Upper lobe of left lung (tissue), 6 donors: ENCODE results near the gene ZKSCAN3. TPM values are rescaled to one million over a fixed set of nuclear protein-coding genes. Genes with fewer than 3 reads are reported as not detected.
"Not testable (repeated sequence)": the region's sequence is repeated elsewhere in the genome, so short reads cannot be mapped to it uniquely, and the experiment has no call there.

Experiments used
- ATAC-seq, 2 donors: fragments of 200-7000 bp; cut with Tn5 transposase; one replicate each; pipeline ENCODE4 v1.9.1; 2022; ENCODE audit warnings: mild to moderate bottlenecking in 2 of 2, moderate library complexity in 2 of 2; ENCODE audit not compliant: low FRiP score in 2 of 2
- DNase-seq, 2 donors: peaks; one replicate each; pipeline ENCODE4 v3.0.0-alpha.2; 2019 to 2020
- H3K27ac ChIP-seq, 4 donors: fragments of 200-600 bp; sonication (generic); one replicate each; pipeline ENCODE4 v1.5.1; 2016 to 2019
- H3K27me3 ChIP-seq, 4 donors: fragments of 200-600 bp; sonication (generic); one replicate each; pipeline ENCODE4 v1.5.1; 2017 to 2019
- H3K36me3 ChIP-seq, 4 donors: fragments of 200-600 bp; sonication (generic); one replicate each; pipeline ENCODE4 v1.5.1; 2016 to 2019
- H3K4me1 ChIP-seq, 4 donors: fragments of 200-600 bp; sonication (generic); one replicate each; pipeline ENCODE4 v1.5.1; 2018 to 2019
- H3K4me3 ChIP-seq, 4 donors: fragments of 200-600 bp; sonication (generic); one replicate each; pipeline ENCODE4 v1.5.1; 2017 to 2019; ENCODE audit warnings: mild to moderate bottlenecking in 2 of 4, moderate library complexity in 1 of 4
- H3K9me3 ChIP-seq, 4 donors: fragments of 200-600 bp; sonication (generic); one replicate each; pipeline ENCODE4 v1.5.1; 2018 to 2019
- CTCF ChIP-seq, 6 experiments: fragments of 450-650 bp in 4 of 6; fragments of 200-600 bp in 2 of 6; sonication (generic) in 2 of 6; IDR thresholded peaks; one replicate each; pipeline ENCODE4 v1.5.1; 2016 to 2019; ENCODE audit warnings: antibody characterized with exemption in 6 of 6
- EP300 ChIP-seq, 4 donors: sonication (generic); formaldehyde crosslinking; IDR thresholded peaks; one replicate each; pipeline ENCODE4 v1.5.1; 2017; ENCODE audit warnings: antibody characterized with exemption in 4 of 4, control low read depth in 2 of 4
- POLR2A ChIP-seq, 4 donors: fragments of 450-650 bp; IDR thresholded peaks; one replicate each; pipeline ENCODE4 v1.5.1; 2016 to 2017; ENCODE audit warnings: antibody characterized with exemption in 4 of 4, mild to moderate bottlenecking in 2 of 4
- POLR2AphosphoS5 ChIP-seq, 2 donors: sonication (generic); formaldehyde crosslinking; IDR thresholded peaks; one replicate each; pipeline ENCODE4 v1.5.1; 2017; ENCODE audit warnings: antibody characterized with exemption in 2 of 2
- WGBS, 2 donors: methylation state at CpG; one replicate each; pipeline ENCODE4 v1.1.5; 2017 to 2018; 5-methylcytosine and 5-hydroxymethylcytosine counted together
- total RNA-seq, 6 donors: library from RNA; depleted of rRNA in 4 of 6; stranded (reverse); fragments of >200 nt in 4 of 6; gene quantifications; one replicate each; pipeline versions ENCODE4 v1.1.0 to v1.2.1, GENCODE V29; 2016 to 2021
- donor health status: DM: no; HTN: no; CAD: no; lungs with moderate emphysema.
- donor health status: DM: no; HTN: yes; CAD: no; lungs with severe emphysema.

Gene ZKSCAN3
- total RNA-seq, 6 donors from 2014 or later, result 2.6 to 10.5 (median 5.6) TPM

GRCh38 chr6:28315628-28316027 is 34.1 kb upstream of the ZKSCAN3 start:
- TF ChIP-seq CTCF (IDR thresholded peaks at IDR 0.05) (no peak), POLR2AphosphoS5 (IDR thresholded peaks at IDR 0.05) (no peak), POLR2A (IDR thresholded peaks at IDR 0.05) (no peak), EP300 (IDR thresholded peaks at IDR 0.05) (no peak)
- Histone ChIP-seq H3K36me3 (peaks cover 0 to 4% (median 0%) of the 10 kb centered on the region in 4 donors), H3K9me3 (no peaks in the 10 kb centered on the region), H3K27me3 (no peaks in the 10 kb centered on the region), H3K27ac (no peak overlapping the region), H3K4me3 (no peak overlapping the region), H3K4me1 (no peaks in the 10 kb centered on the region)
- 90 to 95% methylated on average over 3 of the region's 3 CpGs for WGBS, 2 donors
- DNase-seq (no peak), ATAC-seq (no peak)

DNA sequence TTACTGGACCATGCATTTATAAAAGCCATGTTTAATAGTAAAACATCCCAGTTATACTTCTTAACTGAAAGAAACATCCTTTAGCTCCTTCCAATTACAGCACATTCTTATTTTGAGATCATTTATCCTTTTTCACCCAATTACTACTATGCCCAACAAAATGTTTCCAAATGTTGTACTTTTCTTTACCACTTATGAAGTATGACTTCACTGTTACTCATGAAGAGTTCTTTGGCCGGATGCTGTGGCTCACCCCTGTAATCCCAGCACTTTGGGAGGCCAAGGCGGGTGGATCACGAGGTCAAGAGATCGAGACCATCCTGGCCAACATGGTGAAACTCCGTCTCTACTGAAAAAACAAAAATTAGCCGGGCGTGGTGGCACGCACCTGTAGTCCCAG is 31.9 kb upstream of the ZKSCAN3 start:
- not testable (repeated sequence) for H3K4me1 ChIP-seq, H3K27me3 ChIP-seq, H3K9me3 ChIP-seq, H3K4me3 ChIP-seq, DNase-seq, ATAC-seq, H3K27ac ChIP-seq, H3K36me3 ChIP-seq
- 95 to 96% methylated on average over 8 of the region's 8 CpGs for WGBS, 2 donors

- 71 to 85% methylated on average over 3 of the region's 3 CpGs for WGBS, 2 donors
- no peak for ATAC-seq
- TF ChIP-seq POLR2A (IDR thresholded peaks at IDR 0.05), result no peak
- no peak for TF ChIP-seq POLR2AphosphoS5 (IDR thresholded peaks at IDR 0.05)
- no peak for TF ChIP-seq EP300 (IDR thresholded peaks at IDR 0.05)
- no peak for TF ChIP-seq CTCF (IDR thresholded peaks at IDR 0.05)
These were observed 27.1 kb upstream of the ZKSCAN3 start for GRCh38 chr6:28322661-28323060.

GRCh38 chr6:28323813-28324424 is 25.8 kb upstream of the ZKSCAN3 start:
- Histone ChIP-seq H3K9me3 (peaks cover 15 to 38% (median 28%) of the 10 kb centered on the region in 4 donors), H3K4me1 (no peaks in the 10 kb centered on the region), H3K27me3 (no peaks in the 10 kb centered on the region), H3K36me3 (peaks cover 10 to 25% (median 22%) of the 10 kb centered on the region in 4 donors), H3K4me3 (no peak overlapping the region), H3K27ac (no peak overlapping the region)
- 89 to 100% methylated on average over 1 of the region's 1 CpG for WGBS, 2 donors
- TF ChIP-seq EP300 (IDR thresholded peaks at IDR 0.05) (no peak), POLR2A (IDR thresholded peaks at IDR 0.05) (no peak), POLR2AphosphoS5 (IDR thresholded peaks at IDR 0.05) (no peak), CTCF (IDR thresholded peaks at IDR 0.05) (no peak)
- DNase-seq (no peak), ATAC-seq (no peak)

More at GRCh38 chr6:28322661-28323060, 27.1 kb upstream of the ZKSCAN3 start:
- Histone ChIP-seq H3K36me3 (peaks cover 10 to 25% (median 21%) of the 10 kb centered on the region in 4 donors), H3K4me1 (no peaks in the 10 kb centered on the region), H3K27me3 (no peaks in the 10 kb centered on the region), H3K27ac (no peak overlapping the region), H3K9me3 (peaks cover 15 to 28% (median 21%) of the 10 kb centered on the region in 4 donors), H3K4me3 (no peak overlapping the region)
- no peak for DNase-seq

DNA sequence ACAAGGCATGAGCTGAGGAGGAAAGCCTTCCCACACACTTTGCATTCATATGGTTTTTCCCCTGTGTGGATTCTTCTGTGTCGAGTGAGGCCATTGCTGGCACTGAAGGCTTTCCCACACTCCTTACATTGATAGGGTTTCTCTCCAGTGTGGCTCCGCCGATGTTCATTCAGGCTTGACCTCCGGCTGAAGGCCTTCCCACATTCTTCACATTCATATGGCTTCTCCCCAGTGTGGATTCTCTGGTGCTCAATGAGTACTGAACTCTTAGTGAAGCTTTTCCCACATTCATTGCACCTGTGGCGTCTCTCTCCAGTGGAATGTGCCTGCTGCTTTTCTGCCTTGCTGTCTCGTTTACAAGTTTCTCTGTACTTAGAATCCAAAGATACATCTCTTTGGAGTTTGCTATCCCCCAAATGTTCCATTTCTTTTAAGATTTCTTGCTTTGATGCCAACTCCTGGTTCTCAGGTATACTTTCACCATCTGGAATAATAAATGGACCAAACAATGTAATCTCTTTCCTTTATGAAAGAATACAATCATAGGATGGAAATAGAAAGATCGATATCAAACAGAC is 23.3 kb upstream of the ZKSCAN3 start:
- no peak overlapping the region for H3K27ac ChIP-seq
- peaks cover 10 to 28% (median 22%) of the 10 kb centered on the region in 4 donors for H3K36me3 ChIP-seq
- ATAC-seq (no peak), DNase-seq (no peak)
- H3K9me3 ChIP-seq, result peaks cover 15 to 43% (median 28%) of the 10 kb centered on the region in 4 donors
- WGBS, 2 donors, result 96 to 98% methylated on average over 7 of the region's 7 CpGs
- H3K4me3 ChIP-seq, result no peak overlapping the region
- no peak for TF ChIP-seq EP300 (IDR thresholded peaks at IDR 0.05)
- no peaks in the 10 kb centered on the region for H3K27me3 ChIP-seq
- no peaks in the 10 kb centered on the region for H3K4me1 ChIP-seq

DNA sequence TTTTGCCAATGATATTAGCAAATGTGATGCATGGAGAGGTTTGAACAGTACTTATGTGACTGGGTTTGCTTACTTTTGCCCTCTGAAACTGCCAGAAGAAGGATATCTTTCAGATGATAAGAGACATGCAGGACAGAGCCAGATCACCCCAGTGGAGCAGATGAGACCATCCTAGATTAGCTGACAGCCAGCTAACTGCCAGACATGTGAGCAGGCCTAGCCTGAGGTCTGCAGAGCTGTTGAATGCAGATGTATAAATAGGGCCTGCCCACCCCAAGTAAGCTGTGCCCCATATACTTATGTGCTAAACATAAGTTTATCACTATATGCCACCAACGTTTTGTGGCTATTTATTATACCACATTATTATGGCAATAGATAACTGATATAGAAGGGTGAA is 19.7 kb upstream of the ZKSCAN3 start:
- Histone ChIP-seq H3K4me1 (peaks cover 4 to 7% (median 5%) of the 10 kb centered on the region in 4 donors), H3K9me3 (peaks cover 15 to 37% (median 28%) of the 10 kb centered on the region in 4 donors), H3K36me3 (peaks cover 10 to 25% (median 22%) of the 10 kb centered on the region in 4 donors), H3K27me3 (no peaks in the 10 kb centered on the region), H3K27ac (no peak overlapping the region), H3K4me3 (no peak overlapping the region)
- 69 to 70% methylated on average over 1 of the region's 1 CpG for WGBS, 2 donors
- ATAC-seq (no peak), DNase-seq (no peak)
- TF ChIP-seq POLR2AphosphoS5 (IDR thresholded peaks at IDR 0.05) (no peak), POLR2A (IDR thresholded peaks at IDR 0.05) (no peak), CTCF (IDR thresholded peaks at IDR 0.05) (no peak), EP300 (IDR thresholded peaks at IDR 0.05) (no peak)
